Loucy (cell line): ENCODE results near the gene PID1.

Experiments used
- EZH2phosphoT487 ChIP-seq: fragments of 200-600 bp; IDR thresholded peaks from 2 replicates; pipeline ENCODE4 v1.6.1; 2018; ENCODE audit warnings: antibody characterized with exemption, mild to moderate bottlenecking, moderate library complexity, borderline replicate concordance
- TF ChIP-seq, protein P1 (sequence below): fragments of 200-600 bp; sonication (generic); conservative IDR thresholded peaks from 2 replicates; pipeline ENCODE4 v1.5.1; 2014; ENCODE audit warnings: mild to moderate bottlenecking, antibody characterized with exemption, low read length

DNA sequence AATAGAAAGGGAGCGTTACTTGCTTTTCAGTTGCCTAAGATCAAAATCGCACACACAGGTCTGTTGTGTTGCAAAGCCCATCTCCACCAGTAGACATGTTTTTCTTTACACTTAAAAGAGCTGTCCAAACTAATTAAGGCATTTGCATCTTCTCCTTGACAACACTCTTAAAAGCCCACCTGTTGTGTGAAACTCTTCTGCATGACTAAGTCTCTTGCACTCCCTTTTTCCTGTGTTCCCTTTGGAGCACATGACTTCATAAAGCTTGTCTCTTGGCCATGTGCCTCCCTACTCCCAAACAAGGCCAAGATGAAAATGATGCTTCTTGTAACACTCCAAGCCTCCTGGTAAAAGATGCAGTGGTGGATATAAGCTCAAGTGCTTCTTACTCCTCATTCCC lies 26.1 kb downstream of the PID1 start:
- TF ChIP-seq, protein P1, sequence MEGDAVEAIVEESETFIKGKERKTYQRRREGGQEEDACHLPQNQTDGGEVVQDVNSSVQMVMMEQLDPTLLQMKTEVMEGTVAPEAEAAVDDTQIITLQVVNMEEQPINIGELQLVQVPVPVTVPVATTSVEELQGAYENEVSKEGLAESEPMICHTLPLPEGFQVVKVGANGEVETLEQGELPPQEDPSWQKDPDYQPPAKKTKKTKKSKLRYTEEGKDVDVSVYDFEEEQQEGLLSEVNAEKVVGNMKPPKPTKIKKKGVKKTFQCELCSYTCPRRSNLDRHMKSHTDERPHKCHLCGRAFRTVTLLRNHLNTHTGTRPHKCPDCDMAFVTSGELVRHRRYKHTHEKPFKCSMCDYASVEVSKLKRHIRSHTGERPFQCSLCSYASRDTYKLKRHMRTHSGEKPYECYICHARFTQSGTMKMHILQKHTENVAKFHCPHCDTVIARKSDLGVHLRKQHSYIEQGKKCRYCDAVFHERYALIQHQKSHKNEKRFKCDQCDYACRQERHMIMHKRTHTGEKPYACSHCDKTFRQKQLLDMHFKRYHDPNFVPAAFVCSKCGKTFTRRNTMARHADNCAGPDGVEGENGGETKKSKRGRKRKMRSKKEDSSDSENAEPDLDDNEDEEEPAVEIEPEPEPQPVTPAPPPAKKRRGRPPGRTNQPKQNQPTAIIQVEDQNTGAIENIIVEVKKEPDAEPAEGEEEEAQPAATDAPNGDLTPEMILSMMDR, result no peak
- no peak for TF ChIP-seq EZH2phosphoT487
